Erythroblast (primary cell): ENCODE data around the gene WFIKKN2.

Source experiments
- GATA1 ChIP-seq: IDR thresholded peaks from 2 replicates; pipeline ENCODE4 v1.6.1; 2011; ENCODE audit warnings: low read depth, mild to moderate bottlenecking, control low read depth, low read length, moderate library complexity
- POLR2A ChIP-seq: IDR thresholded peaks from 2 replicates; pipeline ENCODE4 v1.6.1; 2011; ENCODE audit warnings: mild to moderate bottlenecking, low read length

DNA sequence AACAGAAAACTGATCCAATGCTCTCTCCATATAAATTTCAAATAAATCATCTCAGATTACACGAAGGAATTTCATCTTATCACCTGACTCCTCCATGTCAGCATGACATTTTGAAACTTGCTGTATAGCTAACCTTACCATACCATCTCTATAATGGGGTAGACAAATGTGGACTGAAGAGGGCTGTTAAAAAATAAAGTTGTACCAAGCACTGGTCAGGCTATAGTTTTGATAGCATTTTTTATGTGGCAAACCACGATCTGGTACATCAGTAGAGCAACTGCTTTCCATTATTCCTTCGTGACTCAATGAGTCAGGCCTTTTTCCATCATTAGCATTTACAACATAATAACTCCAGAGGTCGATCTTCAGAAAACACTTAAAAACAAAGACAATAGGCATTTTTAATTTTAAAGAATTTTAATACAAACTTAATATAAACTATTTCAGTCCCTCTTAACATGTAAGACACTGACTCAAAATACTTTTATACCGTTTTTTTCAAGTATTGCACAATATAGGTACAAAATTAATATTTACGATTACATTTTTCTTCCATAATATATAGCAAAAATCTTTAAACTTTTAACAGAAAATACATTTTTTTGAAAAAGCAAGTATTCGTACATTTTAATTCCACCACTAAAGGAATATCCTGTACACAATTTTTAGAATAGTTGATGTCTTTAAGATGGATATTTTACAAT, 26.6 kb downstream of the WFIKKN2 start:
- TF ChIP-seq POLR2A (no peak), GATA1 (no peak)
